Upper lobe of left lung (tissue), 6 donors: ENCODE data around the gene MGAT4A. TPM values are rescaled to one million over a fixed set of nuclear protein-coding genes. Genes with fewer than 3 reads are reported as not detected.
"Not testable (repeated sequence)": the region's sequence is repeated elsewhere in the genome, so short reads cannot be mapped to it uniquely, and the experiment has no call there.

Experiments used
- ATAC-seq, 2 donors: fragments of 200-7000 bp; cut with Tn5 transposase; one replicate each; pipeline ENCODE4 v1.9.1; 2022; ENCODE audit warnings: mild to moderate bottlenecking in 2 of 2, moderate library complexity in 2 of 2; ENCODE audit not compliant: low FRiP score in 2 of 2
- DNase-seq, 2 donors: peaks; one replicate each; pipeline ENCODE4 v3.0.0-alpha.2; 2019 to 2020
- H3K27ac ChIP-seq, 4 donors: fragments of 200-600 bp; sonication (generic); one replicate each; pipeline ENCODE4 v1.5.1; 2016 to 2019
- H3K27me3 ChIP-seq, 4 donors: fragments of 200-600 bp; sonication (generic); one replicate each; pipeline ENCODE4 v1.5.1; 2017 to 2019
- H3K36me3 ChIP-seq, 4 donors: fragments of 200-600 bp; sonication (generic); one replicate each; pipeline ENCODE4 v1.5.1; 2016 to 2019
- H3K4me1 ChIP-seq, 4 donors: fragments of 200-600 bp; sonication (generic); one replicate each; pipeline ENCODE4 v1.5.1; 2018 to 2019
- H3K4me3 ChIP-seq, 4 donors: fragments of 200-600 bp; sonication (generic); one replicate each; pipeline ENCODE4 v1.5.1; 2017 to 2019; ENCODE audit warnings: mild to moderate bottlenecking in 2 of 4, moderate library complexity in 1 of 4
- H3K9me3 ChIP-seq, 4 donors: fragments of 200-600 bp; sonication (generic); one replicate each; pipeline ENCODE4 v1.5.1; 2018 to 2019
- EP300 ChIP-seq, 4 donors: sonication (generic); formaldehyde crosslinking; IDR thresholded peaks; one replicate each; pipeline ENCODE4 v1.5.1; 2017; ENCODE audit warnings: antibody characterized with exemption in 4 of 4, control low read depth in 2 of 4
- POLR2A ChIP-seq, 4 donors: fragments of 450-650 bp; IDR thresholded peaks; one replicate each; pipeline ENCODE4 v1.5.1; 2016 to 2017; ENCODE audit warnings: antibody characterized with exemption in 4 of 4, mild to moderate bottlenecking in 2 of 4
- POLR2AphosphoS5 ChIP-seq, 2 donors: sonication (generic); formaldehyde crosslinking; IDR thresholded peaks; one replicate each; pipeline ENCODE4 v1.5.1; 2017; ENCODE audit warnings: antibody characterized with exemption in 2 of 2
- WGBS, 2 donors: methylation state at CpG; one replicate each; pipeline ENCODE4 v1.1.5; 2017 to 2018; 5-methylcytosine and 5-hydroxymethylcytosine counted together
- total RNA-seq, 6 donors: library from RNA; depleted of rRNA in 4 of 6; stranded (reverse); fragments of >200 nt in 4 of 6; gene quantifications; one replicate each; pipeline versions ENCODE4 v1.1.0 to v1.2.1, GENCODE V29; 2016 to 2021
- TF ChIP-seq, protein P1 (sequence below), 6 experiments: fragments of 450-650 bp in 4 of 6; fragments of 200-600 bp in 2 of 6; sonication (generic) in 2 of 6; IDR thresholded peaks; one replicate each; pipeline ENCODE4 v1.5.1; 2016 to 2019; ENCODE audit warnings: antibody characterized with exemption in 6 of 6
- donor health status: DM: no; HTN: no; CAD: no; lungs with moderate emphysema.
- donor health status: DM: no; HTN: yes; CAD: no; lungs with severe emphysema.

Gene MGAT4A
- total RNA-seq, 6 donors from 2014 or later = 28.4 to 69.6 (median 53.6) TPM

DNA sequence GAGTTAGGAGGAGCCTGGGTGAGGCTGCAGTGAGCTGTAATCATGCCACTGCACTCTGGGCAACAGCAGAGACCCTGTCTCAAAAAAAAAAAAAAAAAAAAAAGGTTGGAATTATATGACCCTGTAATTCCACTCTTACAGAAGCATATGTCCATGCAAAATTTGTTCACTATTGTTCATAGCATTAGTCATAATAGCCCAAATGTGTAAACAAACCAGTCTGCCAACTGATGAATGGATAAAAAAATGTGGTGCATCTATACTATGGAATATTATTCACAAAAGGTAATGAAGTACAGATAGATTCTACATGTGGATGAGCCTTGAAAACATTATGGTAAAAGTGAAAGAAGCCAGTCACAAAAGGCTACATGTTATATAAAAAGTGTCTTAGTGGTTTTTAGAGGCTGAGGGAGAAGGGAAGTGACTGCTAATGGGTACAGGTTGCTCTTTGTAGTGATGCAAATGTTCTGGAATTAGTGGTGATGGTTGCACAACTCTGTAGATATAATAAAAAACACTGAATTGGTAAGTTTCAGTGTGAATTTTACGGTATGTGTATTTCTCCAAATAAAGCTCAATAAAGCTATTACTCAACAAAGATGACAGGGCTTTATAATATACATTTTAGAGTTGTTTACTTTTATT, 132.0 kb downstream of the MGAT4A start:
- TF ChIP-seq, protein P1, sequence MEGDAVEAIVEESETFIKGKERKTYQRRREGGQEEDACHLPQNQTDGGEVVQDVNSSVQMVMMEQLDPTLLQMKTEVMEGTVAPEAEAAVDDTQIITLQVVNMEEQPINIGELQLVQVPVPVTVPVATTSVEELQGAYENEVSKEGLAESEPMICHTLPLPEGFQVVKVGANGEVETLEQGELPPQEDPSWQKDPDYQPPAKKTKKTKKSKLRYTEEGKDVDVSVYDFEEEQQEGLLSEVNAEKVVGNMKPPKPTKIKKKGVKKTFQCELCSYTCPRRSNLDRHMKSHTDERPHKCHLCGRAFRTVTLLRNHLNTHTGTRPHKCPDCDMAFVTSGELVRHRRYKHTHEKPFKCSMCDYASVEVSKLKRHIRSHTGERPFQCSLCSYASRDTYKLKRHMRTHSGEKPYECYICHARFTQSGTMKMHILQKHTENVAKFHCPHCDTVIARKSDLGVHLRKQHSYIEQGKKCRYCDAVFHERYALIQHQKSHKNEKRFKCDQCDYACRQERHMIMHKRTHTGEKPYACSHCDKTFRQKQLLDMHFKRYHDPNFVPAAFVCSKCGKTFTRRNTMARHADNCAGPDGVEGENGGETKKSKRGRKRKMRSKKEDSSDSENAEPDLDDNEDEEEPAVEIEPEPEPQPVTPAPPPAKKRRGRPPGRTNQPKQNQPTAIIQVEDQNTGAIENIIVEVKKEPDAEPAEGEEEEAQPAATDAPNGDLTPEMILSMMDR (IDR thresholded peaks at IDR 0.05) = no peak
- TF ChIP-seq EP300 (IDR thresholded peaks at IDR 0.05) (no peak), POLR2A (IDR thresholded peaks at IDR 0.05) (no peak), POLR2AphosphoS5 (IDR thresholded peaks at IDR 0.05) (no peak)
- ATAC-seq (no peak), DNase-seq (no peak)
- no peaks in the 10 kb centered on the region for H3K27me3 ChIP-seq
- H3K4me3 ChIP-seq = no peak overlapping the region
- no peak overlapping the region for H3K27ac ChIP-seq
- H3K9me3 ChIP-seq = no peaks in the 10 kb centered on the region
- WGBS, 2 donors = 95% methylated on average over 1 of the region's 1 CpG
- peaks cover 3 to 64% (median 35%) of the 10 kb centered on the region in 4 donors for H3K36me3 ChIP-seq
- H3K4me1 ChIP-seq = peaks cover 0 to 8% (median 0%) of the 10 kb centered on the region in 4 donors

DNA sequence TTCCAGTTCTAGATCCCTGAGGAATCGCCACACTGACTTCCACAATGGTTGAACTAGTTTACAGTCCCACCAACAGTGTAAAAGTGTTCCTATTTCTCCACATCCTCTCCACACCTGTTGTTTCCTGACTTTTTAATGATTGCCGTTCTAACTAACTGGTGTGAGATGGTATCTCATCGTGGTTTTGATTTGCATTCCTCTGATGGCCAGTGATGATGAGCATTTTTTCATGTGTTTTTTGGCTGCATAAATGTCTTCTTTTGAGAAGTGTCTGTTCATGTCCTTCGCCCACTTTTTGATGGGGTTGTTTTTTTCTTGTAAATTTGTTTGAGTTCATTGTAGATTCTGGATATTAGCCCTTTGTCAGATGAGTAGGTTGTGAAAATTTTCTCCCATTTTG, 136.3 kb downstream of the MGAT4A start:
- not testable (repeated sequence) for H3K27me3 ChIP-seq, H3K4me3 ChIP-seq, H3K9me3 ChIP-seq, ATAC-seq, H3K27ac ChIP-seq, H3K4me1 ChIP-seq, DNase-seq
- 89 to 93% methylated on average over 4 of the region's 4 CpGs for WGBS, 2 donors
- H3K36me3 ChIP-seq = peaks cover 0 to 37% (median 18%) of the 10 kb centered on the region in 4 donors

DNA sequence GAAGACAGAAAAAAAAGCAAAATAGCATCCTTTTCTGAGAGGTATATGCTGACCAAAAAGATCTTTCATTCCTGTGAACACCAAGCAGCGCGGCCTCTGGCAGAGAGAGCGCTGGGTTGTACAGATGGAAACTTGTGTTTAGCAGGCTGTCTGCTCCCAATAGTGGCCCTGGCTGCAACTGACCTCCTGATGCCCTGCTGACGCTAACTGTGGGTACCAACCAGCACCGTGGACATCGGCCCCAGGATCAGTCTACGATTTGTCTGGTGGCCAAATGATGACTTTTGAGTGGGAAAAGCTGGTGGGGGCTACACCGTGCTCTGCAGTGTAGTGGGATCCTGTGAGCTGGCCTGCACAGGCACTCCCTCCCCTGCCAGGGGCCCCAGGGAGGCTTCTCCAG, 138.4 kb downstream of the MGAT4A start:
- no peaks in the 10 kb centered on the region for H3K4me1 ChIP-seq
- H3K4me3 ChIP-seq = no peak overlapping the region
- H3K27ac ChIP-seq = no peak overlapping the region
- peaks cover 0 to 20% (median 9%) of the 10 kb centered on the region in 4 donors for H3K36me3 ChIP-seq
- no peaks in the 10 kb centered on the region for H3K9me3 ChIP-seq
- ATAC-seq (peak in 1 of 2 donors; percentile 63), DNase-seq (no peak)
- TF ChIP-seq POLR2A (IDR thresholded peaks at IDR 0.05) (no peak), POLR2AphosphoS5 (IDR thresholded peaks at IDR 0.05) (no peak), EP300 (IDR thresholded peaks at IDR 0.05) (no peak)
- TF ChIP-seq, protein P1 (IDR thresholded peaks at IDR 0.05) = no peak
- 87 to 95% methylated on average over 5 to 8 of the region's 8 CpGs for WGBS, 2 donors
- H3K27me3 ChIP-seq = no peaks in the 10 kb centered on the region

DNA sequence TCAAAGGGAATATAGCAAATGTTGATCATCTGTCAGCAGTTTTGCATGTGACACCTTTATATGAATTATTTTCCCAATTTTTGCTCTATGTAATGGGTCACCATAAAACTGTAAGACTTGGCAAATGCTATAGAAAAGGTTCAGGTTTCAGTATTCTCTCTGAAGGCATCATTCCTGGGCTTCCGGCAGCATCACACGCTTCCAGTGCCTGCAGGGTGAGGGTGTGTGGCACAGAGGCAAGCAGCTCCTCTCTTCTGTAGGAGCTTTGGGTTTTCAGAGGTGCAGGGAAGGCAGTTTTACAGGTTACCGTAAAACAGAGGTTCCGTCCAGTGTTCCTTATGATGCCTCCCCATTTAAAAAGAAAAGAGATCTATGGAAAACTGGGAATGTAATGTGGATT, 141.4 kb downstream of the MGAT4A start:
- no peak for ATAC-seq
- H3K9me3 ChIP-seq = no peaks in the 10 kb centered on the region
- 97 to 98% methylated on average over 4 of the region's 4 CpGs for WGBS, 2 donors
- H3K27ac ChIP-seq = no peak overlapping the region
- no peak overlapping the region for H3K4me3 ChIP-seq
- DNase-seq = no peak
- H3K27me3 ChIP-seq = no peaks in the 10 kb centered on the region
- H3K4me1 ChIP-seq = no peaks in the 10 kb centered on the region
- TF ChIP-seq EP300 (IDR thresholded peaks at IDR 0.05) = no peak
- TF ChIP-seq POLR2A (IDR thresholded peaks at IDR 0.05) = no peak
- no peak for TF ChIP-seq POLR2AphosphoS5 (IDR thresholded peaks at IDR 0.05)
- TF ChIP-seq, protein P1 (IDR thresholded peaks at IDR 0.05) = no peak
- H3K36me3 ChIP-seq = peaks cover 0 to 30% (median 15%) of the 10 kb centered on the region in 4 donors

DNA sequence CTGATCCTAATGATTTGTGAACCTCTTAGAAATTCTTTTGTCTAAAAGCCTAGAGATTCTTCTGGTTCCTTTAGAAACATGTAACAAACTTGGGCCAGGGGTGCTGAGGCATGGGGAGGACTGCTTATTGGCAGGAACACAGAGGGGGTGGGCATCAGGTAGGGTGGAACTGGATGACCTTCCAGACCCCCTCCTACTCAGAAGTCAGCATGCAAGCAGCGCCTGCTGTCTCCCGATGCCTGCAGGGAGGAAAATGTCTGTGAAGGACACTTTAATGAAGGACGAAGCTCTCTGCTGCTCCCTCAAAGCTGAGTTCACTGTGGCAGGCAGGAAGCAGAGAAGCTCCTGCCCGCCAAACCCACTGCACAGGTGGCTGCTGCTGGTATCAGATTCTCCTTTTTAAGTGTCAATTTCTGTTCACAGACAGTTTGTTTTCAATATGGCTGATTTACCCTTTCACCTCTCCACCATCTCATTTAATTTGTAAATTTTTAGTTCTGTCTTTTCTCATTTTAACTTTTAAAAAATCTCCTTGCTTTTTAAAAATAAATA, 142.0 kb downstream of the MGAT4A start:
- WGBS, 2 donors = 83 to 92% methylated on average over 2 to 4 of the region's 4 CpGs
- TF ChIP-seq POLR2AphosphoS5 (IDR thresholded peaks at IDR 0.05) (no peak), EP300 (IDR thresholded peaks at IDR 0.05) (no peak), POLR2A (IDR thresholded peaks at IDR 0.05) (no peak)
- TF ChIP-seq, protein P1 (IDR thresholded peaks at IDR 0.05) = no peak

More for the DNA sequence above, 142.0 kb downstream of the MGAT4A start:
- Histone ChIP-seq H3K4me3 (no peak overlapping the region), H3K4me1 (no peaks in the 10 kb centered on the region), H3K36me3 (peaks cover 0 to 35% (median 18%) of the 10 kb centered on the region in 4 donors), H3K9me3 (no peaks in the 10 kb centered on the region), H3K27ac (no peak overlapping the region), H3K27me3 (no peaks in the 10 kb centered on the region)
- no peak for DNase-seq
- ATAC-seq = no peak
